Erythroblast (primary cell): ENCODE data around the gene PRRC1.

Experiments used
- GATA1 ChIP-seq: IDR thresholded peaks from 2 replicates; pipeline ENCODE4 v1.6.1; 2011; ENCODE audit warnings: low read depth, mild to moderate bottlenecking, control low read depth, low read length, moderate library complexity
- POLR2A ChIP-seq: IDR thresholded peaks from 2 replicates; pipeline ENCODE4 v1.6.1; 2011; ENCODE audit warnings: mild to moderate bottlenecking, low read length

GRCh38 chr5:127572930-127573329, 55.5 kb downstream of the PRRC1 start:
- no peak for TF ChIP-seq POLR2A
- TF ChIP-seq GATA1: no peak
